ENCODE measurements around the gene RTN4R. TPM values are rescaled to one million over a fixed set of nuclear protein-coding genes. Genes with fewer than 3 reads are reported as not detected.
A peak's percentile ranks its signal among the peaks of the same experiment; 100 is the strongest.

RTN4R gene
- total and polyA plus RNA-seq, 2 of the 8 experiments (the other 6 are each of a cell fraction or from before 2014, with no cell fraction given), result 21.8 to 41.3 TPM

DNA sequence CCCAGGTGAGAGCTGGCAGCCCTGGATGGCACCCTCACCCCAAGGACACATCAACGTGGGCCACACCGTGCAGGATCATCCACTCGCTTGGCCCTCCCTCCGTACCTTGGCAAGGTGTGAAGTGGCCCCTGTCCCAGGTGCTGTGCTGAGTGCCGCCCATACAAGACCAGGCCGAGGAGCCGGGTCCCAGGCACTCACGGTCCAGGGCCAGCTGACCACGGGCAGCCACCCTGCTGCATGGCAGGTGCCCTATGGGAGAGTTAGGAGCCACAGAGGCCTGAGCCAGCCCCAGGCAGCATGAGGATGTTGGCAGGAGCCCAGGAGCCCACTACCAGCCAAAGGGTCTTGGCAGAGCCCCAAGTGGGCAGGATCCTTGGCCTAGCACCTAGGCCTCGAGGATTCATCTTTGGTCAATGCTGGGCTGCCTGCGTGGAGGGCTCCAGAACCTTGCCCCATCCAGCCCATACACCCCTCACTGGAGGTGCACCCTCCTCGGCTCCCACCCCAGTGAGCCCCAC is 19.6 kb downstream of the RTN4R start:
- H2BK12ac ChIP-seq (ENCODE audit: low read depth, low read length), result no peak overlapping the region
- H3K4me3 ChIP-seq (ENCODE audit: extremely low read depth in 1 of 4, insufficient read depth in 2 of 4, low read depth in 3 of 4, low read length in 4 of 4), result no peak overlapping the region
- H2AK5ac ChIP-seq (ENCODE audit: low read depth, low read length), result no peak overlapping the region
- peaks cover 7 to 35% (median 15%) of the 10 kb centered on the region in 4 experiments for H3K4me1 ChIP-seq (replicated peaks in 1 of 4; ENCODE audit: control insufficient read depth in 3 of 4, insufficient read depth in 4 of 4, low read length in 3 of 4)
- no peak overlapping the region for H4K91ac ChIP-seq (replicated peaks; ENCODE audit: insufficient read length, low read length)
- H4K8ac ChIP-seq (ENCODE audit: extremely low read depth, insufficient read depth, low read length), result no peak overlapping the region
- H2BK15ac ChIP-seq (ENCODE audit: low read length), result no peak overlapping the region
- no peak overlapping the region for H3K14ac ChIP-seq (ENCODE audit: insufficient read length)
- no peaks in the 10 kb centered on the region for H3K27me3 ChIP-seq (replicated peaks in 1 of 4; ENCODE audit: control insufficient read depth in 3 of 4, extremely low read depth in 1 of 4, insufficient read depth in 3 of 4, low read length in 3 of 4)
- 82% methylated on average over 7 of the region's 12 CpGs; no CpG with 5 or more reads in 1 of the 2 experiments for WGBS, 2 experiments (ENCODE audit: extremely low coverage in 1 of 2, insufficient coverage in 1 of 2, insufficient read length in 1 of 2, insufficient replicate concordance in 2 of 2, low coverage in 1 of 2, low lambda C conversion rate in 2 of 2, missing lambda C conversion rate in 1 of 2)
- H2BK20ac ChIP-seq (ENCODE audit: low read length), result no peak overlapping the region
- no peak overlapping the region for H4K5ac ChIP-seq (ENCODE audit: insufficient read length, low read depth, low read length)
- peaks cover 17% of the 10 kb centered on the region for H3K79me1 ChIP-seq (ENCODE audit: low read depth, low read length)
- H3K27ac ChIP-seq (ENCODE audit: low read depth, low read length), result no peak overlapping the region
- no peak overlapping the region for H3K56ac ChIP-seq (replicated peaks; ENCODE audit: insufficient read length, low read depth, low read length)
- ChIA-PET CTCF (ENCODE audit: partially characterized antibody) (interaction anchor here (0.9 to 4.0 kb wide), 5 partner anchors 10 to 91 kb away, joined by 3 to 10 read pairs (median 4); no protein-coding TSS in a partner anchor), POLR2A (ENCODE audit: partially characterized antibody) (no interaction called here)
- DNase-seq (ENCODE audit: low read depth in 1 of 2, low spot score in 2 of 2), result no peak
- peak overlapping the region; percentile 71; the same call in 1 of the 2 replicates for H2BK5ac ChIP-seq (ENCODE audit: low read depth, low read length)
- TF ChIP-seq EP300 (IDR thresholded peaks at IDR 0.05; ENCODE audit: borderline replicate concordance in 1 of 2, low read depth in 2 of 2, low read length in 2 of 2), result no peak
- TF ChIP-seq CHD1 (IDR thresholded peaks at IDR 0.05; ENCODE audit: low read depth, low read length), result no peak
- no peak for TF ChIP-seq ZNF274 (IDR thresholded peaks at IDR 0.05; ENCODE audit: borderline replicate concordance, extremely low read depth, low read length)
- TF ChIP-seq EZH2 (IDR thresholded peaks at IDR 0.05; ENCODE audit: low read depth, low read length, severe bottlenecking), result no peak
- no peak for TF ChIP-seq GTF2F1 (IDR thresholded peaks at IDR 0.05; ENCODE audit: borderline replicate concordance, low read depth, low read length)
- no peak for TF ChIP-seq RNF2 (IDR thresholded peaks at IDR 0.05; ENCODE audit: borderline replicate concordance, low read depth, low read length, missing control alignments, poor library complexity, severe bottlenecking)
- TF ChIP-seq POLR2A (IDR thresholded peaks at IDR 0.05; ENCODE audit: control extremely low read depth in 1 of 2, low read depth in 2 of 2, low read length in 2 of 2), result no peak
- TF ChIP-seq KDM1A (IDR thresholded peaks at IDR 0.05; ENCODE audit: borderline replicate concordance, low read length), result no peak
- no peak for TF ChIP-seq SIRT6 (IDR thresholded peaks at IDR 0.05; ENCODE audit: low read length)
- no peak for TF ChIP-seq TAF1 (IDR thresholded peaks at IDR 0.05; ENCODE audit: low read depth, low read length)
- TF ChIP-seq KDM5A (IDR thresholded peaks at IDR 0.05; ENCODE audit: low read length), result no peak
- no peak for TF ChIP-seq CREB1 (IDR thresholded peaks at IDR 0.05)
- TF ChIP-seq SP2 (IDR thresholded peaks at IDR 0.05; ENCODE audit: low read length), result no peak
- no peak overlapping the region for H3K4ac ChIP-seq (replicated peaks; ENCODE audit: insufficient read length, low read depth, low read length)
- H3K9me3 ChIP-seq (ENCODE audit: insufficient read depth in 2 of 2, low read depth in 1 of 2, low read length in 1 of 2), result 0 out of 4 replicates have a peak, but pooled peaks cover 0 to 3% of the 10 kb centered on the region in 2 experiments
- no peak for FAIRE-seq
- H3K79me2 ChIP-seq (ENCODE audit: control insufficient read depth in 1 of 2, insufficient read depth in 2 of 2, low read length in 2 of 2), result peaks cover 0 to 11% of the 10 kb centered on the region in 2 experiments
- H3K23me2 ChIP-seq (ENCODE audit: low read depth, low read length), result peaks cover 8% of the 10 kb centered on the region; the same call in 1 of the 2 replicates
- peak overlapping the region; percentile 78; the same call in 1 of the 2 replicates for H3K18ac ChIP-seq (ENCODE audit: extremely low read depth, low read length)
- no peaks in the 10 kb centered on the region for H3K36me3 ChIP-seq (ENCODE audit: control insufficient read depth in 2 of 4, insufficient read depth in 4 of 4, low read length in 3 of 4)
- H3K23ac ChIP-seq (ENCODE audit: insufficient read length), result no peak overlapping the region
- H3K9ac ChIP-seq (replicated peaks in 1 of 4; ENCODE audit: extremely low read depth in 1 of 4, low read depth in 3 of 4, low read length in 3 of 4), result no peak overlapping the region
- no peak overlapping the region for H2BK120ac ChIP-seq (replicated peaks; ENCODE audit: low read depth, low read length)
- no peak overlapping the region for H2AFZ ChIP-seq (ENCODE audit: low read length)
- H4K20me1 ChIP-seq (replicated peaks in 1 of 2; ENCODE audit: control insufficient read depth in 1 of 2, insufficient read depth in 2 of 2, low read length in 2 of 2), result peaks cover 6 to 22% of the 10 kb centered on the region in 2 experiments
- no peak overlapping the region for H3K4me2 ChIP-seq (ENCODE audit: insufficient read depth in 1 of 2, low read depth in 2 of 2, low read length in 2 of 2)

Data from H1 (cell line).